ENCODE results near the gene FUT9.

The FUT9 gene

GRCh38 chr6:95991906-95992305 is 23.9 kb upstream of the FUT9 start:
- no peak overlapping the region for H2BK120ac ChIP-seq (ENCODE audit: low read depth, low read length)
- no peak overlapping the region for H2BK12ac ChIP-seq (ENCODE audit: low read length)
- H3K79me1 ChIP-seq (ENCODE audit: low read depth, low read length), result no peaks in the 10 kb centered on the region
- no peak overlapping the region for H2BK15ac ChIP-seq (ENCODE audit: low read length)
- H3K27ac ChIP-seq (replicated peaks; ENCODE audit: low read length), result no peak overlapping the region
- peaks cover 0 to 2% of the 10 kb centered on the region in 2 donors for H3K9me3 ChIP-seq (replicated peaks in 1 of 2; ENCODE audit: control insufficient read depth in 2 of 2, insufficient read depth in 1 of 2, low read depth in 1 of 2, low read length in 2 of 2)
- no peak overlapping the region for H3K14ac ChIP-seq (ENCODE audit: low read length)
- DNase-seq (ENCODE audit: low spot score), result no peak
- no peak overlapping the region for H4K8ac ChIP-seq (ENCODE audit: low read depth, low read length)
- H2AK5ac ChIP-seq (ENCODE audit: low read depth, low read length), result no peak overlapping the region
- H3K27me3 ChIP-seq (ENCODE audit: control insufficient read depth in 3 of 3, insufficient read depth in 3 of 3, low read depth in 1 of 3, low read length in 3 of 3), result no peaks in the 10 kb centered on the region
- H3K4ac ChIP-seq (ENCODE audit: low read length), result no peak overlapping the region
- no peaks in the 10 kb centered on the region for H3K4me1 ChIP-seq (ENCODE audit: control insufficient read depth in 2 of 2, insufficient read depth in 1 of 2, low read depth in 1 of 2, low read length in 2 of 2)
- H3K4me2 ChIP-seq (ENCODE audit: insufficient read depth, low read length, poor library complexity, severe bottlenecking), result no peak overlapping the region
- no peak overlapping the region for H2AFZ ChIP-seq (ENCODE audit: low read length)
- H4K91ac ChIP-seq (ENCODE audit: low read depth, low read length, poor library complexity), result no peak overlapping the region
- no peaks in the 10 kb centered on the region for H3K36me3 ChIP-seq (replicated peaks in 1 of 2; ENCODE audit: control insufficient read depth in 2 of 2, insufficient read depth in 2 of 2, low read length in 2 of 2)
- no CpG with 5 or more reads among the region's 5 CpGs for WGBS, 2 donors (ENCODE audit: extremely low coverage in 2 of 2, insufficient read length in 2 of 2, insufficient replicate concordance in 1 of 2)
- H3K18ac ChIP-seq (ENCODE audit: low read length), result no peak overlapping the region
- H2BK5ac ChIP-seq (ENCODE audit: low read length), result no peak overlapping the region
- H3K4me3 ChIP-seq (ENCODE audit: low read length in 2 of 2), result no peak overlapping the region
- no peak overlapping the region for H3K23ac ChIP-seq (ENCODE audit: low read depth, low read length, poor library complexity)
- H3K9ac ChIP-seq (ENCODE audit: low read depth, low read length, poor library complexity), result no peak overlapping the region

GRCh38 chr6:95994151-95994550 is 21.6 kb upstream of the FUT9 start:
- WGBS, 2 donors (ENCODE audit: extremely low coverage in 2 of 2, insufficient read length in 2 of 2, insufficient replicate concordance in 1 of 2), result no CpG with 5 or more reads among the region's 4 CpGs
- no peak overlapping the region for H2AFZ ChIP-seq (ENCODE audit: low read length)
- no peak overlapping the region for H4K91ac ChIP-seq (ENCODE audit: low read depth, low read length, poor library complexity)

GRCh38 chr6:95998133-95998532 is 17.6 kb upstream of the FUT9 start:
- Histone ChIP-seq H2AK5ac (ENCODE audit: low read depth, low read length) (no peak overlapping the region), H3K79me1 (ENCODE audit: low read depth, low read length) (no peaks in the 10 kb centered on the region), H2BK15ac (ENCODE audit: low read length) (no peak overlapping the region), H3K4me1 (ENCODE audit: control insufficient read depth in 2 of 2, insufficient read depth in 1 of 2, low read depth in 1 of 2, low read length in 2 of 2) (no peaks in the 10 kb centered on the region), H3K27ac (replicated peaks; ENCODE audit: low read length) (no peak overlapping the region), H3K9me3 (replicated peaks in 1 of 2; ENCODE audit: control insufficient read depth in 2 of 2, insufficient read depth in 1 of 2, low read depth in 1 of 2, low read length in 2 of 2) (no peaks in the 10 kb centered on the region), H2BK120ac (ENCODE audit: low read depth, low read length) (no peak overlapping the region), H3K23ac (ENCODE audit: low read depth, low read length, poor library complexity) (no peak overlapping the region), H4K8ac (ENCODE audit: low read depth, low read length) (no peak overlapping the region), H3K36me3 (replicated peaks in 1 of 2; ENCODE audit: control insufficient read depth in 2 of 2, insufficient read depth in 2 of 2, low read length in 2 of 2) (no peaks in the 10 kb centered on the region), H3K27me3 (ENCODE audit: control insufficient read depth in 3 of 3, insufficient read depth in 3 of 3, low read depth in 1 of 3, low read length in 3 of 3) (no peaks in the 10 kb centered on the region), H2BK12ac (ENCODE audit: low read length) (no peak overlapping the region), H4K91ac (ENCODE audit: low read depth, low read length, poor library complexity) (no peak overlapping the region), H3K14ac (ENCODE audit: low read length) (no peak overlapping the region), H3K18ac (ENCODE audit: low read length) (no peak overlapping the region), H3K4me2 (ENCODE audit: insufficient read depth, low read length, poor library complexity, severe bottlenecking) (no peak overlapping the region), H3K9ac (ENCODE audit: low read depth, low read length, poor library complexity) (no peak overlapping the region), H2AFZ (ENCODE audit: low read length) (no peak overlapping the region), H2BK5ac (ENCODE audit: low read length) (no peak overlapping the region), H3K4me3 (ENCODE audit: low read length in 2 of 2) (no peak overlapping the region), H3K4ac (ENCODE audit: low read length) (no peak overlapping the region)
- no CpG with 5 or more reads among the region's 3 CpGs for WGBS, 2 donors (ENCODE audit: extremely low coverage in 2 of 2, insufficient read length in 2 of 2, insufficient replicate concordance in 1 of 2)
- no peak for DNase-seq (ENCODE audit: low spot score)

More at GRCh38 chr6:95994151-95994550, 21.6 kb upstream of the FUT9 start:
- no peak overlapping the region for H3K27ac ChIP-seq (replicated peaks; ENCODE audit: low read length)
- H2BK12ac ChIP-seq (ENCODE audit: low read length), result no peak overlapping the region
- no peaks in the 10 kb centered on the region for H3K36me3 ChIP-seq (replicated peaks in 1 of 2; ENCODE audit: control insufficient read depth in 2 of 2, insufficient read depth in 2 of 2, low read length in 2 of 2)
- H3K18ac ChIP-seq (ENCODE audit: low read length), result no peak overlapping the region
- no peak overlapping the region for H3K23ac ChIP-seq (ENCODE audit: low read depth, low read length, poor library complexity)
- H3K9ac ChIP-seq (ENCODE audit: low read depth, low read length, poor library complexity), result no peak overlapping the region
- DNase-seq (ENCODE audit: low spot score), result no peak
- no peak overlapping the region for H2BK5ac ChIP-seq (ENCODE audit: low read length)
- no peak overlapping the region for H3K14ac ChIP-seq (ENCODE audit: low read length)
- H2BK15ac ChIP-seq (ENCODE audit: low read length), result no peak overlapping the region
- no peak overlapping the region for H3K4me3 ChIP-seq (ENCODE audit: low read length in 2 of 2)
- no peak overlapping the region for H4K8ac ChIP-seq (ENCODE audit: low read depth, low read length)
- H3K4me2 ChIP-seq (ENCODE audit: insufficient read depth, low read length, poor library complexity, severe bottlenecking), result no peak overlapping the region
- H3K4ac ChIP-seq (ENCODE audit: low read length), result no peak overlapping the region
- no peak overlapping the region for H2AK5ac ChIP-seq (ENCODE audit: low read depth, low read length)
- no peaks in the 10 kb centered on the region for H3K79me1 ChIP-seq (ENCODE audit: low read depth, low read length)
- no peaks in the 10 kb centered on the region for H3K27me3 ChIP-seq (ENCODE audit: control insufficient read depth in 3 of 3, insufficient read depth in 3 of 3, low read depth in 1 of 3, low read length in 3 of 3)
- peaks cover 0 to 2% of the 10 kb centered on the region in 2 donors for H3K9me3 ChIP-seq (replicated peaks in 1 of 2; ENCODE audit: control insufficient read depth in 2 of 2, insufficient read depth in 1 of 2, low read depth in 1 of 2, low read length in 2 of 2)
- no peaks in the 10 kb centered on the region for H3K4me1 ChIP-seq (ENCODE audit: control insufficient read depth in 2 of 2, insufficient read depth in 1 of 2, low read depth in 1 of 2, low read length in 2 of 2)
- no peak overlapping the region for H2BK120ac ChIP-seq (ENCODE audit: low read depth, low read length)

- Histone ChIP-seq H3K27me3 (ENCODE audit: control insufficient read depth in 3 of 3, insufficient read depth in 3 of 3, low read depth in 1 of 3, low read length in 3 of 3) (no peaks in the 10 kb centered on the region), H3K14ac (ENCODE audit: low read length) (peak overlapping the region; percentile 75), H2BK120ac (ENCODE audit: low read depth, low read length) (peak overlapping the region; percentile 31), H3K36me3 (replicated peaks in 1 of 2; ENCODE audit: control insufficient read depth in 2 of 2, insufficient read depth in 2 of 2, low read length in 2 of 2) (no peaks in the 10 kb centered on the region), H3K23ac (ENCODE audit: low read depth, low read length, poor library complexity) (no peak overlapping the region), H2AK5ac (ENCODE audit: low read depth, low read length) (peak overlapping the region; percentile 7), H3K9me3 (replicated peaks in 1 of 2; ENCODE audit: control insufficient read depth in 2 of 2, insufficient read depth in 1 of 2, low read depth in 1 of 2, low read length in 2 of 2) (no peaks in the 10 kb centered on the region), H2BK12ac (ENCODE audit: low read length) (no peak overlapping the region), H2AFZ (ENCODE audit: low read length) (no peak overlapping the region), H3K9ac (ENCODE audit: low read depth, low read length, poor library complexity) (no peak overlapping the region), H3K18ac (ENCODE audit: low read length) (peak overlapping the region; percentile 41), H3K4ac (ENCODE audit: low read length) (no peak overlapping the region), H3K4me1 (ENCODE audit: control insufficient read depth in 2 of 2, insufficient read depth in 1 of 2, low read depth in 1 of 2, low read length in 2 of 2) (no peaks in the 10 kb centered on the region), H4K8ac (ENCODE audit: low read depth, low read length) (peak overlapping the region; percentile 30), H3K27ac (replicated peaks; ENCODE audit: low read length) (no peak overlapping the region), H3K79me1 (ENCODE audit: low read depth, low read length) (no peaks in the 10 kb centered on the region), H2BK15ac (ENCODE audit: low read length) (no peak overlapping the region), H4K91ac (ENCODE audit: low read depth, low read length, poor library complexity) (no peak overlapping the region), H3K4me2 (ENCODE audit: insufficient read depth, low read length, poor library complexity, severe bottlenecking) (no peak overlapping the region), H3K4me3 (ENCODE audit: low read length in 2 of 2) (peak overlapping the region in 1 of 2 donors; percentile 6), H2BK5ac (ENCODE audit: low read length) (no peak overlapping the region)
- WGBS, 2 donors (ENCODE audit: extremely low coverage in 2 of 2, insufficient read length in 2 of 2, insufficient replicate concordance in 1 of 2), result no CpG with 5 or more reads among the region's 8 CpGs
- no peak for DNase-seq (ENCODE audit: low spot score)
Measured at GRCh38 chr6:96001891-96002575, 13.7 kb upstream of the FUT9 start.
